GM12878 (cell line): ENCODE results near the gene MGP. TPM values are rescaled to one million over a fixed set of nuclear protein-coding genes. Genes with fewer than 3 reads are reported as not detected.
A peak's percentile ranks its signal among the peaks of the same experiment; 100 is the strongest.

Experiments
- ATAC-seq: fragments of 200-7000 bp; cut with Tn5 transposase; 3 replicates; pipeline ENCODE4 v1.9.1; 2020; ENCODE audit warnings: mild to moderate bottlenecking, moderate library complexity
- BruUV-seq: library from RNA; stranded (reverse); fragments of 400-500 nt; replicated peaks from 2 replicates; lab custom pipeline; 2021; lab: Mats Ljungman, UMichigan
- CTCF ChIA-PET: fragments of 300-600 bp; sonication (Branson Sonifier 250); formaldehyde crosslinking; extraction: SDS; loops from one replicate; lab custom pipeline; 2021; ENCODE audit warnings: inconsistent platforms; lab: Yijun Ruan, JAX
- POLR2A ChIA-PET: fragments of 350-600 bp; formaldehyde crosslinking; extraction: SDS; loops from one replicate; lab custom pipeline; 2021; ENCODE audit warnings: inconsistent platforms; lab: Charles Lee
- RAD21 ChIA-PET: fragments of 300-600 bp; sonication (Branson Sonifier 250); formaldehyde crosslinking; loops from one replicate; lab custom pipeline; 2023; ENCODE audit warnings: antibody characterized with exemption; ENCODE audit not compliant: unreplicated experiment; lab: Charles Lee
- SMC1A ChIA-PET: fragments of 300-600 bp; sonication (Branson Sonifier 250); formaldehyde crosslinking; loops from one replicate; lab custom pipeline; 2023; ENCODE audit not compliant: unreplicated experiment, uncharacterized antibody; lab: Charles Lee
- DNase-seq: peaks from one replicate; pipeline ENCODE4 v3.0.0-alpha.2; 2011; ENCODE audit warnings: low read depth, low spot score
- FAIRE-seq: peaks from 3 replicates; lab custom pipeline; 2011; peaks lifted over from hg19 to GRCh38; lab: Jason Lieb, UNC
- H2AFZ ChIP-seq: 2 replicates; pipeline ENCODE4 v1.6.0; 2011; ENCODE audit warnings: low read depth, low read length, control low read depth; ENCODE audit not compliant: control insufficient read depth
- H3K27ac ChIP-seq: 2 replicates; pipeline ENCODE4 v1.5.1; 2011; ENCODE audit warnings: control low read depth; ENCODE audit not compliant: control insufficient read depth, insufficient read depth
- H3K27me3 ChIP-seq, 2 experiments: replicated peaks in 1 of 2; 2 replicates each; pipeline versions ENCODE4 v1.6.0 to v1.6.1; 2011; ENCODE audit warnings: low read length in 1 of 2; ENCODE audit not compliant: control insufficient read depth in 2 of 2, insufficient read depth in 2 of 2
- H3K36me3 ChIP-seq, 2 experiments: 2 replicates each; pipeline ENCODE4 v1.5.1; 2011; ENCODE audit warnings: low read length in 1 of 2; ENCODE audit not compliant: control insufficient read depth in 2 of 2, insufficient read depth in 2 of 2
- H3K4me1 ChIP-seq: 2 replicates; pipeline ENCODE4 v1.6.1; 2011; ENCODE audit warnings: mild to moderate bottlenecking, low read length, moderate library complexity, mixed read lengths; ENCODE audit not compliant: control insufficient read depth, insufficient read depth
- H3K4me2 ChIP-seq: 2 replicates; pipeline ENCODE4 v1.6.0; 2011; ENCODE audit warnings: control low read depth; ENCODE audit not compliant: control insufficient read depth, insufficient read depth
- H3K4me3 ChIP-seq: fragments of 200-600 bp; sonication (generic); 2 replicates; pipeline ENCODE4 v1.5.1; 2016
- H3K79me2 ChIP-seq: 2 replicates; pipeline ENCODE4 v1.6.0; 2011; ENCODE audit warnings: low read length; ENCODE audit not compliant: control insufficient read depth, insufficient read depth
- H3K9ac ChIP-seq: 2 replicates; pipeline ENCODE4 v1.8.0; 2011; ENCODE audit warnings: low read length, control low read depth, mixed read lengths; ENCODE audit not compliant: control insufficient read depth, insufficient read depth
- H3K9me3 ChIP-seq: replicated peaks from 3 replicates; pipeline ENCODE4 v1.5.1; 2011; ENCODE audit warnings: mild to moderate bottlenecking, low read length; ENCODE audit not compliant: control insufficient read depth, insufficient read depth
- H4K20me1 ChIP-seq: 2 replicates; pipeline ENCODE4 v1.6.0; 2011; ENCODE audit not compliant: control insufficient read depth, insufficient read depth
- MTA2 ChIP-seq: fragments of 450-650 bp; IDR thresholded peaks from 2 replicates; pipeline ENCODE4 v1.6.1; 2016; ENCODE audit warnings: low read depth, mild to moderate bottlenecking, moderate library complexity
- MTA3 ChIP-seq: IDR thresholded peaks from 2 replicates; pipeline ENCODE4 v1.6.1; 2012; ENCODE audit warnings: low read length, inconsistent platforms, borderline replicate concordance
- MYB ChIP-seq: fragments of 150-350 bp; IDR thresholded peaks from 2 replicates; pipeline ENCODE4 v1.6.1; 2014; ENCODE audit warnings: mild to moderate bottlenecking, low read depth, low read length, borderline replicate concordance
- RAD51 ChIP-seq: fragments of 450-650 bp; IDR thresholded peaks from 2 replicates; pipeline ENCODE4 v1.6.1; 2016; ENCODE audit warnings: moderate library complexity, mild to moderate bottlenecking, inconsistent platforms
- TCF3 ChIP-seq: IDR thresholded peaks from 2 replicates; pipeline ENCODE4 v1.6.1; 2012; ENCODE audit warnings: low read depth, mild to moderate bottlenecking, low read length, borderline replicate concordance; ENCODE audit not compliant: insufficient read depth
- USF2 ChIP-seq: IDR thresholded peaks from 2 replicates; pipeline ENCODE4 v1.6.1; 2011; ENCODE audit warnings: low read depth, low read length, improper control_type of control experiment, borderline replicate concordance
- YY1 ChIP-seq: IDR thresholded peaks from 2 replicates; pipeline ENCODE4 v1.6.1; 2011; ENCODE audit warnings: low read depth, mild to moderate bottlenecking, low read length
- WGBS: methylation state at CpG from one replicate; pipeline ENCODE4 v1.1.6; 2016; ENCODE audit warnings: low lambda C conversion rate; ENCODE audit not compliant: insufficient replicate concordance, insufficient coverage; ENCODE audit errors: missing lambda C conversion rate; 5-methylcytosine and 5-hydroxymethylcytosine counted together
- in situ Hi-C: fragments of 300-500 bp; cut with MboI; formaldehyde crosslinking; loops from 9 replicates; pipeline ENCODE4 v1.14.3; 2018; ENCODE audit warnings: mixed read lengths
- intact Hi-C: fragments of 100-400 bp; cut with micrococcal nuclease; formaldehyde crosslinking; loops from one replicate; pipeline ENCODE4 v1.14.2; 2022; ENCODE audit not compliant: unreplicated experiment
- polyA plus RNA-seq, 11 experiments: library from polyadenylated mRNA; depleted of rRNA in 4 of 11; unstranded in 6 of 11; stranded (reverse) in 5 of 11; fragments of >200 nt; fragmentation: Nextera tagmentation in 4 of 11; fragmentation: Illumina TruSeq in 1 of 11; extraction: Ambion mirVana in 4 of 11; extraction: Trizol in 1 of 11; gene quantifications; 1 replicate in 1 of 11; 2 replicates in 10 of 11; pipeline versions ENCODE4 v1.2.1 to v1.2.3, GENCODE V29; 2011 to 2016; ENCODE audit warnings: inconsistent platforms in 2 of 11, missing spikeins in 2 of 11, low read depth in 1 of 11
- total RNA-seq, 4 experiments: library from RNA; depleted of rRNA in 3 of 4; stranded (reverse); fragments of >200 nt in 3 of 4; fragmentation: Illumina TruSeq in 1 of 4; extraction: Trizol in 1 of 4; gene quantifications; 2 replicates each; pipeline versions ENCODE4 v1.2.1 to v1.2.3, GENCODE V29; 2013 to 2021
- TF ChIP-seq, protein P1 (sequence below), 3 experiments: IDR thresholded peaks in 2 of 3; conservative IDR thresholded peaks in 1 of 3; 2 replicates each; pipeline ENCODE4 v1.5.1; 2011; ENCODE audit warnings: low read depth in 3 of 3, low read length in 3 of 3, mild to moderate bottlenecking in 3 of 3, control low read depth in 2 of 3, moderate library complexity in 2 of 3, inconsistent platforms in 1 of 3, mixed read lengths in 1 of 3; ENCODE audit not compliant: control insufficient read depth in 2 of 3, insufficient read depth in 1 of 3; ENCODE audit errors: extremely low read depth in 1 of 3

Gene MGP
- total and polyA plus RNA-seq, 10 of the 15 experiments (the other 5 are each of a cell fraction or from before 2014, with no cell fraction given): 0.21 to 1.2 TPM; not detected in 8

GRCh38 chr12:14930299-14930698 lies 44.6 kb upstream of the MGP start:
- ChIA-PET RAD21 (interaction anchor here (1.3 kb wide), 1 partner anchor 65 kb away, joined by 3 read pairs; no protein-coding TSS in a partner anchor), SMC1A (interaction anchor here (0.9 kb wide), 1 partner anchor 27 kb away, joined by 3 read pairs; no protein-coding TSS in a partner anchor), POLR2A (no interaction called here), CTCF (interaction anchor here (1.2 kb wide), 1 partner anchor 26 kb away, joined by 3 read pairs; no protein-coding TSS in a partner anchor)
- Histone ChIP-seq H2AFZ (no peak overlapping the region), H3K9me3 (no peaks in the 10 kb centered on the region), H3K4me2 (no peak overlapping the region), H4K20me1 (no peaks in the 10 kb centered on the region), H3K9ac (no peak overlapping the region), H3K27me3 (no peaks in the 10 kb centered on the region), H3K27ac (no peak overlapping the region), H3K36me3 (peaks cover 0 to 4% of the 10 kb centered on the region in 2 experiments; a peak in 1 of 4 replicates), H3K79me2 (no peaks in the 10 kb centered on the region), H3K4me3 (no peak overlapping the region), H3K4me1 (no peaks in the 10 kb centered on the region)
- in situ Hi-C loops (no loop called here), intact Hi-C loops (no loop called here)
- DNase-seq: no peak
- FAIRE-seq: no peak
- TF ChIP-seq MTA3: no peak
- TF ChIP-seq, protein P1, sequence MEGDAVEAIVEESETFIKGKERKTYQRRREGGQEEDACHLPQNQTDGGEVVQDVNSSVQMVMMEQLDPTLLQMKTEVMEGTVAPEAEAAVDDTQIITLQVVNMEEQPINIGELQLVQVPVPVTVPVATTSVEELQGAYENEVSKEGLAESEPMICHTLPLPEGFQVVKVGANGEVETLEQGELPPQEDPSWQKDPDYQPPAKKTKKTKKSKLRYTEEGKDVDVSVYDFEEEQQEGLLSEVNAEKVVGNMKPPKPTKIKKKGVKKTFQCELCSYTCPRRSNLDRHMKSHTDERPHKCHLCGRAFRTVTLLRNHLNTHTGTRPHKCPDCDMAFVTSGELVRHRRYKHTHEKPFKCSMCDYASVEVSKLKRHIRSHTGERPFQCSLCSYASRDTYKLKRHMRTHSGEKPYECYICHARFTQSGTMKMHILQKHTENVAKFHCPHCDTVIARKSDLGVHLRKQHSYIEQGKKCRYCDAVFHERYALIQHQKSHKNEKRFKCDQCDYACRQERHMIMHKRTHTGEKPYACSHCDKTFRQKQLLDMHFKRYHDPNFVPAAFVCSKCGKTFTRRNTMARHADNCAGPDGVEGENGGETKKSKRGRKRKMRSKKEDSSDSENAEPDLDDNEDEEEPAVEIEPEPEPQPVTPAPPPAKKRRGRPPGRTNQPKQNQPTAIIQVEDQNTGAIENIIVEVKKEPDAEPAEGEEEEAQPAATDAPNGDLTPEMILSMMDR (IDR thresholded peaks at IDR 0.05 in 2 of 3, conservative IDR thresholded peaks at IDR 0.05 in 1 of 3; ENCODE audit: control insufficient read depth in 2 of 3, extremely low read depth in 1 of 3, insufficient read depth in 1 of 3, low read depth in 3 of 3, low read length in 3 of 3): peak in 1 of 3 experiments; percentile 8; a peak in 1 of 6 replicates
- BruUV-seq: no TSS peak
- ATAC-seq: no peak

- in situ Hi-C loops: no loop called here
- CTCF ChIA-PET: interaction anchor here (1.2 kb wide), 1 partner anchor 25 kb away, joined by 3 read pairs; no protein-coding TSS in a partner anchor
- no peak for FAIRE-seq
- Histone ChIP-seq H3K4me3 (no peak overlapping the region), H3K4me2 (no peak overlapping the region), H2AFZ (no peak overlapping the region), H4K20me1 (no peaks in the 10 kb centered on the region), H3K27ac (no peak overlapping the region), H3K4me1 (no peaks in the 10 kb centered on the region), H3K36me3 (no peaks in the 10 kb centered on the region), H3K79me2 (no peaks in the 10 kb centered on the region)
- no peak for ATAC-seq
- DNase-seq: no peak
- POLR2A ChIA-PET: interaction anchor here (0.8 kb wide), 1 partner anchor 20 kb away, joined by 3 read pairs; no protein-coding TSS in a partner anchor
- TF ChIP-seq MTA2 (no peak), MYB (no peak), YY1 (no peak), RAD51 (no peak), TCF3 (no peak), USF2 (no peak)
- TF ChIP-seq, all 136 proteins: peak for 0
- ChIA-PET SMC1A (interaction anchor here (0.7 to 1.0 kb wide), 3 partner anchors 9 to 83 kb away, joined by 3 to 4 read pairs (median 3); no protein-coding TSS in a partner anchor), RAD21 (no interaction called here)
- no peak overlapping the region for H3K9ac ChIP-seq
- H3K9me3 ChIP-seq: no peaks in the 10 kb centered on the region
- intact Hi-C loops: no loop called here
- 85% methylated on average over 4 of the region's 4 CpGs for WGBS
- BruUV-seq: no TSS peak
- H3K27me3 ChIP-seq: no peaks in the 10 kb centered on the region
These were observed 43.3 kb upstream of the MGP start for GRCh38 chr12:14928931-14929330.
